GM12875 (cell line): ENCODE measurements around the gene DDX25.

Experiments used
- H3K4me3 ChIP-seq: one replicate; pipeline ENCODE4 v1.5.1; 2011; ENCODE audit warnings: low read depth, low read length, control low read depth
- TF ChIP-seq, protein P1 (sequence below): IDR thresholded peaks from 2 replicates; pipeline ENCODE4 v1.5.1; 2011; ENCODE audit warnings: low read depth, mild to moderate bottlenecking, control low read depth, inconsistent platforms, low read length, moderate library complexity, borderline replicate concordance; ENCODE audit not compliant: insufficient read depth

DDX25 gene

DNA sequence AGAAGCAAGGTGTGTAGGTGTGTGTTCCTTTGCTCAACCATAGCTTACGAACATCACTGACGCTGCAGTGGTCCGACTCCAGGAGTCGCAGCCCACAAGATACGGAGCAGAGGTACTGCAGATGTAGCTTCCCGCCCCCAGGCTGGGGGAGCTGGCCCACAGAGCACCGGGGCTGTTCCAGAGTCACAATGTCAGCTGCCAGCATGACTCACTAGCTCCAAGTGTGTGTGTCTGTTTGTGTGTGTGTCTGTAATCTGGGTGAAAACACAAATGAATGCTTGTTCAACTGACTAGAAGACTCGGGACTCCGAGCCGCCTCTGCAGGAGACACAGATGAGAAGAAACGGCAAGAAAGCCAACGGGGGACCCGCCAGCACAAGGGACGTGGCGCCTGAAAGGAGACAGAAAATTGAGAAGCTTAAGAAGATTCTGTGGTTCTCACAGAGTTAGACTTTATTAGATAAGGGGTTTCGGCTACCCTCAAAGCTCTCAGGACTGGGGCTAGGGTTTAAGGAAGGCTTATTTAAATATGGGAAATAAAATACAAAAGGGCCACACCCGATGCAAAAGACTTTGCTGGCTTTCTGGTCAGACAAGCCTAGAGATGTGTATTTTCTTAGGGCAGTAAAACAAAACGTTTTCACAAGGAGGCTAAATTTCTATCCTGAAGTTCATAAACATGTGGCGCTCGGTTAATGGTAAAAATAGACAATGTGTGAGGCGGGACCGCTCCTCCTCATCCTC is 52.3 kb downstream of the DDX25 start:
- H3K4me3 ChIP-seq, result no peak overlapping the region
- TF ChIP-seq, protein P1, sequence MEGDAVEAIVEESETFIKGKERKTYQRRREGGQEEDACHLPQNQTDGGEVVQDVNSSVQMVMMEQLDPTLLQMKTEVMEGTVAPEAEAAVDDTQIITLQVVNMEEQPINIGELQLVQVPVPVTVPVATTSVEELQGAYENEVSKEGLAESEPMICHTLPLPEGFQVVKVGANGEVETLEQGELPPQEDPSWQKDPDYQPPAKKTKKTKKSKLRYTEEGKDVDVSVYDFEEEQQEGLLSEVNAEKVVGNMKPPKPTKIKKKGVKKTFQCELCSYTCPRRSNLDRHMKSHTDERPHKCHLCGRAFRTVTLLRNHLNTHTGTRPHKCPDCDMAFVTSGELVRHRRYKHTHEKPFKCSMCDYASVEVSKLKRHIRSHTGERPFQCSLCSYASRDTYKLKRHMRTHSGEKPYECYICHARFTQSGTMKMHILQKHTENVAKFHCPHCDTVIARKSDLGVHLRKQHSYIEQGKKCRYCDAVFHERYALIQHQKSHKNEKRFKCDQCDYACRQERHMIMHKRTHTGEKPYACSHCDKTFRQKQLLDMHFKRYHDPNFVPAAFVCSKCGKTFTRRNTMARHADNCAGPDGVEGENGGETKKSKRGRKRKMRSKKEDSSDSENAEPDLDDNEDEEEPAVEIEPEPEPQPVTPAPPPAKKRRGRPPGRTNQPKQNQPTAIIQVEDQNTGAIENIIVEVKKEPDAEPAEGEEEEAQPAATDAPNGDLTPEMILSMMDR, result no peak

DNA sequence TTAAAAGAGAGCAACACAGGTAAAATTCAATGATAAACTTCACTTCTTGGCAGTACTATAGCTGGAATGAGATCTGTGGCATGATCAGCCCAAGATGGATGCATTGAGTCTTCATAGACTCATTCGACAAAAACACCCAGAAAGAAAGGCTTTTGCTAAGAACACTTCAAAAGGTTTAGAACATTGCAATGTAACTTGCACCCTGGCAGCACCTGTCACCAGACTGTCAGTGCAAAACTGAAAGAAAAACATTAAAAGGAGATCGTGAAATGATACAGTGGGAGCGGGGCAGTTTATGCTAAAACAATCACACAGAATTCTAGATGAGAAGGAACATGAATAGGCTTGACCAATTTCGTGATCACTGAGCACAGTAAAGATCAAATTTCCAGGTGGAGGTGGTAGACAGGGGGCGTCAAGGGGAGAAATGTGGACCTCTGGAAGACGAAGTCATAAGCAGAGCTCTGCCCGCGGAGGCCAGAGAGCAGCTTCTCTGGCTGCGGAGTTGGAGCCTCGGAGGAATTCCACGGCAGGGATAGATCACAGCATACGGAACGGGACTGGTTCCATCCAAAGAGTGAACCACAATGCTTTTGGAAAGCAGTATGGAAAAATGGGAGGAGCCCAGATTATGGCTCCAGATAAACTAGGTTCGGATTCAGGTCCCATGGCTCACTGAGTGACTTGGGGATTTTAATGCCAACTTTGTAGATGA is 53.5 kb downstream of the DDX25 start:
- TF ChIP-seq, protein P1, result no peak
- H3K4me3 ChIP-seq, result no peak overlapping the region

DNA sequence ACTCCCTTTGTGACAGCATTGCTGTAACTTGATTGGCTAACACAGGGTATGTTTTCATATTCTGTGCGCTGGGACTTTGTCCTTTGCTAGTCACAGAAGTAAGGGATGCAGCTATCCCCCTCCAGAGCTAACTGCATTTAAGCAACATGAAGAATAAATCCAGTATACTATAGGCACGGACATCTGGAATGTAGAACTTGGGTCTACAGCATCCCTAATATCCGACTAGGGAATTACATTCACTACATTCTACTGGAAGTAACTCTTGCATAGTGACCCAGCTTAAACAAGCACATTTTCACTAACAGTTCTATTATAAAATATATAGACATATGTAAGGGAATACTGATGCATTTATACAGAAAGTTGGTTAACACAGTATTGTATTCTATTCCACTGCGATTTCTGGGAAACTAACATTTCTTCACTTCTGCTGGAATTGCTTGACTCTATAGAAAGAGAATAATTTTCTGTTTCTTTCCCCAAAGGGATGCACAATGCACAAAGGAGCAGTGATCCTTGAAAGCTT is 54.6 kb downstream of the DDX25 start:
- TF ChIP-seq, protein P1, result no peak
- H3K4me3 ChIP-seq, result no peak overlapping the region

DNA sequence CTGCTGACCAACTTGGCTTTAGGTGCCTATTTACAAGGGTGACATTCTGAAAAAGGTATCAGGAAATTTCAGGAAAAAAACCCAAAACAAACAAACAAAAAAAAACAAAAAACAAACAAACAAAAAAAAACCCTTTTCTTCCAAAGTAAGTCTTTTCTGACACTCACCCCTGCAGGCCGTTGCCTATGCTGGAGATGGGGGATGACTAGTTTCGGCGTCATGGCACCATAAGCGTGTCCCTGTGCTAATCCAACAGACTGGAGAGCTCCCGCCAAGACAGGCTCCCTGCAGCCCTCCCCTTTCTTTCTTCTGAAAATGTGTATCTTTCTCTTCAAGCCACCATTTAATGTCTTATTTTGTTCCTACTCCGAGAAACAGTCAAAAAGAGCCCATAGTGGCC is 55.2 kb downstream of the DDX25 start:
- TF ChIP-seq, protein P1, result no peak
- H3K4me3 ChIP-seq, result no peak overlapping the region

DNA sequence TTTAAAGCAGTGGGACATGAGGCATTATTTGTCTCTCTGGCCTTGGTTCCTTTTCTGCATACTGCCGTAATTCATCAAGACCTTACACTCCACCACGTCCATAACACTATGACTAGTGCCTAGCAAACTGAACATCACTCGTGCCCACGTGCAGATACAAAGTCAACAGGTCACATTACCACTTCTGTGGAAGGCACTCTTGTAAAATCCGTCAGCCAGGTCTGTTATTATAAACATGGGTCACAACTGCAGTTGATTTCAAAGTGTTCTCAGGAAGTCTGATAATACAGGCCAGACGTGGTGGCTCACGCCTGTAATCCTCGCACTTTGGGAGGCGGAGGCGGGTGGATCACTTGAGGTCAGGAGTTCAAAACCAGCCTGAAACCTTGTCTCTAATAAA is 55.6 kb downstream of the DDX25 start:
- H3K4me3 ChIP-seq, result no peak overlapping the region
- TF ChIP-seq, protein P1, result no peak

DNA sequence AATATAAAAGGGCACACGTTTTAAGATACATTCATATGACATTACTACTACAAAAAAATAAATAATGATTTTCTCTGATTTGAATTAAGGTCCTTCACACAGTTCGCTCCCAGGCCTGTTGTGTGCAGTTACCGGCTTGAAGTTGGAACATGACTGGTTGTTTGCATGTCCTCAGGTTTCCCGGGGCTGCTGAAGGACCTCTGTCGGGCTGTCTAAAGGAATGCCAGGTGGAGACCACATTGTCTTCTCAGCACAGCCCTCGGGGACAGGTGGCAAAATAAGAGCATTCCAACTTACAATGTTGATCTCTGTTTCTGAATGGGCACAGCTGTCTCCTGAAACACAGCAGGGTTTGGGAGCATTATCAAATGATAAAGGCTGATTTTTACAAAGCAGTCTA is 56.5 kb downstream of the DDX25 start:
- TF ChIP-seq, protein P1, result no peak

More for the DNA sequence above, 56.5 kb downstream of the DDX25 start:
- no peak overlapping the region for H3K4me3 ChIP-seq
